T-helper 1 cell treated with Interleukin-12 subunit alpha and Interleukin-12 subunit beta and Interleukin-4 antibody, amounts not matched to agents 30 μg/mL and 1 μg/mL, for 36 hours (primary cell): ENCODE results near the gene VLDLR.

ENCODE experiments used
- H3K27ac Mint-ChIP-seq: one replicate; pipeline ENCODE4 v1.8.0; 2021; ENCODE audit warnings: mild to moderate bottlenecking, mixed read lengths
- H3K27me3 Mint-ChIP-seq: one replicate; pipeline ENCODE4 v1.8.0; 2021; ENCODE audit warnings: low read depth, mixed read lengths
- H3K36me3 Mint-ChIP-seq: one replicate; pipeline ENCODE4 v1.8.0; 2021; ENCODE audit warnings: low read depth, mixed read lengths
- H3K4me1 Mint-ChIP-seq: one replicate; pipeline ENCODE4 v1.8.0; 2021; ENCODE audit warnings: low read depth, mixed read lengths
- H3K4me3 Mint-ChIP-seq: one replicate; pipeline ENCODE4 v1.8.0; 2021; ENCODE audit warnings: mild to moderate bottlenecking, moderate library complexity, mixed read lengths
- H3K9me3 Mint-ChIP-seq: one replicate; pipeline ENCODE4 v1.8.0; 2021; ENCODE audit warnings: mixed read lengths

The VLDLR gene

GRCh38 chr9:2610985-2611384 is 10.6 kb upstream of the VLDLR start:
- H3K27me3 Mint-ChIP-seq, result peaks cover 28% of the 10 kb centered on the region
- H3K4me1 Mint-ChIP-seq, result no peaks in the 10 kb centered on the region
- H3K9me3 Mint-ChIP-seq, result no peaks in the 10 kb centered on the region
- no peak overlapping the region for H3K4me3 Mint-ChIP-seq
- H3K36me3 Mint-ChIP-seq, result no peaks in the 10 kb centered on the region
- H3K27ac Mint-ChIP-seq, result no peak overlapping the region

DNA sequence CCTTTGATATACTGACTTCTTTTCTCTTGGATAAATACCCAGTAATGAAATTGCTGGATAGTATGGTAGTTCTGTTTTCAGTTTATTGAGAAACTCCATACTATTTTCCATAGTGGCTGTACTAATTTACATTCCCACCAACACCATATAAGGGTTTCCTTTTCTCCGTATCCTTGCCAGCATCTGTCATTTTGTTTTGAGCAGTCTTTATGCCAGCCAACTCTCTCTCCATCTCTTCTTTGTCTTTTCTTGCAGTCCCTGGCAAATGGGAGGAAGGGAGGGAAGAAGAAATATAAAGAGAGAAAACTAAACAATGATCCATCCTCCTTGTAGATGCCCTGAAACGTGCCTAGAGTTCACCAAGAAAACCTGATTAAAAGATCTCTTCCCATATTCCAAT is 9.6 kb upstream of the VLDLR start:
- peaks cover 28% of the 10 kb centered on the region for H3K27me3 Mint-ChIP-seq

GRCh38 chr9:2613730-2614271 is 7.8 kb upstream of the VLDLR start:
- H3K36me3 Mint-ChIP-seq, result no peaks in the 10 kb centered on the region
- H3K4me1 Mint-ChIP-seq, result no peaks in the 10 kb centered on the region
- H3K9me3 Mint-ChIP-seq, result peaks cover 6% of the 10 kb centered on the region
- H3K27me3 Mint-ChIP-seq, result peaks cover 22% of the 10 kb centered on the region
- H3K27ac Mint-ChIP-seq, result no peak overlapping the region
- no peak overlapping the region for H3K4me3 Mint-ChIP-seq

More for the DNA sequence above, 9.6 kb upstream of the VLDLR start:
- no peaks in the 10 kb centered on the region for H3K4me1 Mint-ChIP-seq
- no peak overlapping the region for H3K27ac Mint-ChIP-seq
- no peaks in the 10 kb centered on the region for H3K9me3 Mint-ChIP-seq
- H3K4me3 Mint-ChIP-seq, result no peak overlapping the region
- no peaks in the 10 kb centered on the region for H3K36me3 Mint-ChIP-seq

DNA sequence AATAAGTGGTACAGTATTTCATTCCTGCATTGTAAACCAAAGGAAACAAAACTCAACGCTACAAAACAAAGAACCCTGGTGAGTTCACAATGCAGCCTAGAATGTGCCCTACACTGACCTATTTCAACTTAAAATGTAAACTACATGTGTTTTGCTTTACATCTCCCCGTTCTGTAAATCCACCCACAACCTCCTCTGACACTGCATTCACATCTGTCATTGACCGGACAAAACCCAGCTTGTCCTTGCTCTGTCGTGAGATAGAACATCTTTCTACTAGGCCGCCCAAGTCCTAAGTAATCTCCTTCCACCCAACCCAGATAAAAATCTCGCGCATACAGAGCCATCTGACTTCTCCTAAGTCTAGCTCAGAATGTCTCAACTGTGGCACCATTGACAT is 6.1 kb upstream of the VLDLR start:
- Mint-ChIP-seq H3K9me3 (peaks cover 6% of the 10 kb centered on the region), H3K27me3 (peaks cover 25% of the 10 kb centered on the region), H3K4me1 (peaks cover 3% of the 10 kb centered on the region), H3K36me3 (no peaks in the 10 kb centered on the region), H3K4me3 (no peak overlapping the region), H3K27ac (no peak overlapping the region)

GRCh38 chr9:2616692-2617377 is 4.8 kb upstream of the VLDLR start:
- Mint-ChIP-seq H3K4me1 (peaks cover 7% of the 10 kb centered on the region), H3K9me3 (peaks cover 6% of the 10 kb centered on the region), H3K4me3 (no peak overlapping the region), H3K27me3 (peaks cover 22% of the 10 kb centered on the region), H3K36me3 (no peaks in the 10 kb centered on the region), H3K27ac (no peak overlapping the region)

GRCh38 chr9:2618289-2618688 is 3.3 kb upstream of the VLDLR start:
- Mint-ChIP-seq H3K27me3 (peaks cover 24% of the 10 kb centered on the region), H3K27ac (no peak overlapping the region), H3K4me3 (no peak overlapping the region), H3K9me3 (peaks cover 6% of the 10 kb centered on the region), H3K4me1 (peaks cover 12% of the 10 kb centered on the region), H3K36me3 (no peaks in the 10 kb centered on the region)

- Mint-ChIP-seq H3K9me3 (peaks cover 6% of the 10 kb centered on the region), H3K27me3 (peaks cover 45% of the 10 kb centered on the region), H3K4me1 (peaks cover 16% of the 10 kb centered on the region), H3K36me3 (no peaks in the 10 kb centered on the region), H3K27ac (peak overlapping the region; percentile 82), H3K4me3 (peak overlapping the region; percentile 92)
These were observed 467 bp upstream of the VLDLR start for GRCh38 chr9:2620919-2621721.

DNA sequence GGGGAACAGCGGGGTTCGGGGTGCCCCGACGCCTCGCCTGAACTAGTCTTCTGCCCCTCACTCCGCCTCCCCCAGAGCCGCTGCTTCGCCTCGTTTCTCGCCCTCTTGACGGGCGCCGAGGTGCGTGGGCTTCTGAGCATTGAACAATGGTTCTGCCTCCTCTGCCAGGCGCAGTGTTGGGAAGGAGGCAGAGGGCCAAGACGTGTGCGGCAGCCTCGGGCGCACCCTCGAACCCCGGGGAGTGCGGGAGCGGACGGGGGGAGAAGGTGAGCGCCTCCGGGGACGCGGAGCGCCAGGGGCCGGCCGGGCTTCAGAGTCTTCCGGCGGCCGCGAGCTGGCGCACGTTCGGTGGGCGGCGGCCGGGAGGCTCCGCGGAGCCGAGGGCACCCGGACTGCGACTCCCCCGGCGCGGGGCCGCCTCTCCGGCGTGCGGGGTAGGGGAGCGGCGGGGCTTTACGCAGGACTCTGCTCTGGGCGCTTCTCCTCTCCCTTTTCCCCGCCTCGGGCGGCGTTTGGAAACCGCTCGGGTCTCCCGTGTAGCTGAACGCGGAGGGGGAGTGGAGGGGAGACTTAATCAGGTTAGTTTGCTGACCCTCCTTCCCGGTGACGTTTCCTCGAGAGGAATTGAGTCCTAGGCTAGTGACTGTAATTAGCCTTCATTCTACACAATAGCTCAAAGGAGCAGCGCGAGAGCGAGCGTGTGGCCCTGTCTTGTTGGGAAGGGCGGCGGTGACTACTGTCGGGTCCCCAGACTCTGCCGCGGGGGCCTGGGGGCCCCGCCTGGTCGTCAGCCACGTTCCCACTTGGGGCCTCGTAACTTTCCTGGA is 1.1 kb downstream of the VLDLR start:
- Mint-ChIP-seq H3K27me3 (peaks cover 45% of the 10 kb centered on the region), H3K4me1 (peaks cover 16% of the 10 kb centered on the region), H3K9me3 (peaks cover 6% of the 10 kb centered on the region), H3K36me3 (no peaks in the 10 kb centered on the region), H3K27ac (peak overlapping the region; percentile 76), H3K4me3 (peak overlapping the region; percentile 93)

DNA sequence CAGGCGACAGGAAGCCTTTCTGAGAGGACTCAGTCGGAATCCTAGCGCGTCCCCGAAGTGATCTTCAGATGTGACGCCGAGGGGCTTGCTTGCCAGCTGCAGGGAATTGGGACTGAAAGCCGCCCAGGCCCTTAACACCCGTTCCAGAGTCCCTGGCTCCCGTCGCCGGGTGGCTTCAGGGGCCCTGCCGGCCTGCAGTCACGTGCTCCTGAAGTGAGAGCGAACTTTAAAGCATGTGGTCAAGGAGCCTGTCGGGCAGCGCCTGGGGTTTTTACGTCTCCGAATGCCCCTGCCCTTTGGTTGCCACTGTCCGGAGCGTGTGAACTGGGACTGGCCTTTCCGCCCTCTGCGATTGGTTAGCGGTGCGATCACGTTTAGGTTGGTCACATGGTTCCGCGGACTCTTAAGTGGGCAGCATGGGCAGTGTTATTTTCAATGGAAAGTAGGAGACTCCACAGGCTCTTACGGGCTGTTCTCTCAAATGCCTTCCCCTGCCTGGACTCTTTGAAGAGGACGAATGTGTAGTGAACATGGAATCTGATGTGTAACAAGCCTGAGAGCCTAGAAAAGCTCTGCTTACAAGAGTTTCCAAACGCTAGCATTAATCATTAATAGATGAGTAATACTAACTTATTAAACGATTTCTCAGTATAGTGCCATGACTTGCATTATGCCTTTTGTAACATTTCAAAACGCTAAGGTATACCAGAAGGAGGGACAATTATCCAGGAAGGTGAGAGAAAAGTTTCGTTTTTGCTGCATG is 1.9 kb downstream of the VLDLR start:
- peaks cover 3% of the 10 kb centered on the region for H3K9me3 Mint-ChIP-seq
- H3K27ac Mint-ChIP-seq, result no peak overlapping the region
- peak overlapping the region; percentile 84 for H3K4me3 Mint-ChIP-seq
- H3K36me3 Mint-ChIP-seq, result no peaks in the 10 kb centered on the region
- H3K27me3 Mint-ChIP-seq, result peaks cover 45% of the 10 kb centered on the region
- peaks cover 16% of the 10 kb centered on the region for H3K4me1 Mint-ChIP-seq

DNA sequence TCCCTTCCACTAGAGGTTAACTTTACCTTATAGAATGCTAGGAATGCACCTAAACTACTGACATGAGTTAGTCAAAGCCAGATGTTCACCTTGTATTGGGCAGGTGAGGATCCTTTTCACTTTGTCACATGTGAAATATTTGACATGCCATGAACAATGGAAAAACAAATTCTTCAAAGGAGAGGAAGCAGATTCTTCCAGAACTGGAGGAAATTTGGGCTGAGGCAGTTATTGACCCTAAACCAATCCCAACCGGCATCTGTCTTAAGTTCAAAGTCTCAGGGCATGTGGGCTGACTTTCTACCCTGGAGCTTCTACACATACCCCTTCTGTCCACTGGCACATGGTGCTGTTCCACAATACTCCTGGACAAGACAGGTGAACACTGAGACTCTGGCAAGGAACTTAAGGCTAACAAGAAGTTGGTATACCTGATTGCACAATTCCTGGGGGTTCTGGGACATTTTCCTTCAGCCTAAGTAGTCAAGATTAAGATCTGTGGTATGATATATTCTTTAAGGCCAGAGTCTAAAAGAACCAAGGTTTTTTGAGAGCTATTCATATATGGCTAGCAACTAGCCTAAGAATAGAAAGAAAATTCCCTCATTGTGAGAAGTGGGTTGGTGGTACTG is 2.6 kb downstream of the VLDLR start:
- Mint-ChIP-seq H3K4me3 (peak overlapping the region; percentile 84), H3K27me3 (peaks cover 45% of the 10 kb centered on the region), H3K4me1 (peaks cover 16% of the 10 kb centered on the region), H3K27ac (no peak overlapping the region), H3K36me3 (no peaks in the 10 kb centered on the region), H3K9me3 (no peaks in the 10 kb centered on the region)

GRCh38 chr9:2625427-2625826 is 3.8 kb downstream of the VLDLR start:
- Mint-ChIP-seq H3K27me3 (peaks cover 41% of the 10 kb centered on the region), H3K36me3 (no peaks in the 10 kb centered on the region), H3K4me1 (peaks cover 14% of the 10 kb centered on the region), H3K9me3 (no peaks in the 10 kb centered on the region), H3K4me3 (no peak overlapping the region), H3K27ac (no peak overlapping the region)

- Mint-ChIP-seq H3K4me1 (peaks cover 1% of the 10 kb centered on the region), H3K4me3 (no peak overlapping the region), H3K36me3 (no peaks in the 10 kb centered on the region), H3K9me3 (no peaks in the 10 kb centered on the region), H3K27ac (no peak overlapping the region), H3K27me3 (peaks cover 19% of the 10 kb centered on the region)
These were observed 7.3 kb downstream of the VLDLR start for GRCh38 chr9:2628919-2629318.

GRCh38 chr9:2630158-2630557 is 8.6 kb downstream of the VLDLR start:
- no peak overlapping the region for H3K4me3 Mint-ChIP-seq
- peaks cover 5% of the 10 kb centered on the region for H3K4me1 Mint-ChIP-seq
- no peak overlapping the region for H3K27ac Mint-ChIP-seq
- H3K9me3 Mint-ChIP-seq, result no peaks in the 10 kb centered on the region
- no peaks in the 10 kb centered on the region for H3K36me3 Mint-ChIP-seq
- H3K27me3 Mint-ChIP-seq, result peaks cover 6% of the 10 kb centered on the region
